Astrocyte of the cerebellum (primary cell): Measurements from ENCODE around the gene ZNRF2.

Experiments
- DNase-seq: peaks from one replicate; pipeline ENCODE4 v3.0.0-alpha.2; 2011; ENCODE audit warnings: low read depth
- H3K4me3 ChIP-seq: 2 replicates; pipeline ENCODE4 v1.5.1; 2011; ENCODE audit warnings: mild to moderate bottlenecking, low read depth, low read length, moderate library complexity
- CTCF ChIP-seq: IDR thresholded peaks from 2 replicates; pipeline ENCODE4 v1.5.1; 2012; ENCODE audit warnings: low read length, low read depth, moderate library complexity, mild to moderate bottlenecking; ENCODE audit errors: missing control alignments
- in situ Hi-C: cut with HindIII; loops from 2 replicates; pipeline ENCODE4 v1.10.0; 2017; ENCODE audit warnings: low sequenced_read_pairs

ZNRF2 gene

GRCh38 chr7:30327813-30328212 lies 43.4 kb downstream of the ZNRF2 start:
- TF ChIP-seq CTCF, result no peak
- DNase-seq, result peak; percentile 49
- no peak overlapping the region for H3K4me3 ChIP-seq
- in situ Hi-C loops, result no loop called here

GRCh38 chr7:30328381-30328780 lies 44.0 kb downstream of the ZNRF2 start:
- in situ Hi-C loops, result no loop called here
- no peak for TF ChIP-seq CTCF
- DNase-seq, result no peak
- H3K4me3 ChIP-seq, result no peak overlapping the region

- in situ Hi-C loops, result no loop called here
- no peak for DNase-seq
- no peak for TF ChIP-seq CTCF
- H3K4me3 ChIP-seq, result no peak overlapping the region
These were observed 45.3 kb downstream of the ZNRF2 start for GRCh38 chr7:30329716-30330115.

- no peak for DNase-seq
- no peak overlapping the region for H3K4me3 ChIP-seq
- in situ Hi-C loops, result no loop called here
- TF ChIP-seq CTCF, result no peak
These were observed 46.0 kb downstream of the ZNRF2 start for GRCh38 chr7:30330134-30331111.

GRCh38 chr7:30331338-30331737 lies 46.9 kb downstream of the ZNRF2 start:
- TF ChIP-seq CTCF, result no peak
- in situ Hi-C loops, result no loop called here
- no peak overlapping the region for H3K4me3 ChIP-seq
- no peak for DNase-seq

GRCh38 chr7:30332549-30332948 lies 48.2 kb downstream of the ZNRF2 start:
- in situ Hi-C loops, result no loop called here
- no peak overlapping the region for H3K4me3 ChIP-seq
- TF ChIP-seq CTCF, result no peak
- no peak for DNase-seq
